Trophoblast cell (in vitro differentiated cells and primary cell): Measurements from ENCODE around the gene FIGNL2.
A peak's percentile ranks its signal among the peaks of the same experiment; 100 is the strongest.

Source experiments
- DNase-seq, 2 donors: peaks; one replicate each; pipeline ENCODE4 v3.0.0-alpha.2; 2016
- H2AFZ ChIP-seq: 2 replicates; pipeline ENCODE4 v1.6.1; 2013; ENCODE audit warnings: low read length, moderate library complexity, mild to moderate bottlenecking; ENCODE audit not compliant: insufficient read depth, poor library complexity
- H2AK5ac ChIP-seq: 2 replicates; pipeline ENCODE4 v1.6.1; 2013; ENCODE audit warnings: mild to moderate bottlenecking, low read length
- H2BK120ac ChIP-seq: 2 replicates; pipeline ENCODE4 v1.6.1; 2013; ENCODE audit warnings: low read length, mild to moderate bottlenecking, moderate library complexity; ENCODE audit not compliant: insufficient read depth, poor library complexity
- H2BK12ac ChIP-seq: 2 replicates; pipeline ENCODE4 v1.6.1; 2013; ENCODE audit warnings: mild to moderate bottlenecking, low read length, moderate library complexity
- H2BK5ac ChIP-seq: 2 replicates; pipeline ENCODE4 v1.6.1; 2013; ENCODE audit warnings: low read length, low read depth, moderate library complexity, mild to moderate bottlenecking; ENCODE audit not compliant: poor library complexity
- H3K14ac ChIP-seq: 2 replicates; pipeline ENCODE4 v1.6.1; 2013; ENCODE audit warnings: mild to moderate bottlenecking, low read length
- H3K18ac ChIP-seq: 2 replicates; pipeline ENCODE4 v1.6.1; 2013; ENCODE audit warnings: mild to moderate bottlenecking, low read length
- H3K23ac ChIP-seq: 2 replicates; pipeline ENCODE4 v1.6.1; 2013; ENCODE audit warnings: low read length
- H3K27ac ChIP-seq: 2 replicates; pipeline ENCODE4 v1.5.1; 2013; ENCODE audit warnings: low read depth, mild to moderate bottlenecking, inconsistent platforms, low read length, moderate library complexity
- H3K27me3 ChIP-seq: 2 replicates; pipeline ENCODE4 v1.6.1; 2013; ENCODE audit warnings: inconsistent platforms, mild to moderate bottlenecking, low read length, moderate library complexity; ENCODE audit not compliant: insufficient read depth
- H3K36me3 ChIP-seq, 2 experiments: 1 replicate in 1 of 2; 2 replicates in 1 of 2; pipeline ENCODE4 v1.6.1; 2013; ENCODE audit warnings: low read length in 2 of 2, mild to moderate bottlenecking in 2 of 2, moderate library complexity in 1 of 2; ENCODE audit not compliant: insufficient read depth in 2 of 2, control insufficient read depth in 1 of 2
- H3K4ac ChIP-seq: 2 replicates; pipeline ENCODE4 v1.6.1; 2013; ENCODE audit warnings: low read depth, mild to moderate bottlenecking, low read length, moderate library complexity
- H3K4me1 ChIP-seq, 2 experiments: 1 replicate in 1 of 2; 2 replicates in 1 of 2; pipeline ENCODE4 v1.6.1; 2013; ENCODE audit warnings: low read length in 2 of 2, mild to moderate bottlenecking in 2 of 2, moderate library complexity in 1 of 2; ENCODE audit not compliant: insufficient read depth in 2 of 2, control insufficient read depth in 1 of 2
- H3K4me2 ChIP-seq: 2 replicates; pipeline ENCODE4 v1.6.1; 2013; ENCODE audit warnings: inconsistent platforms, mild to moderate bottlenecking, low read length, moderate library complexity
- H3K4me3 ChIP-seq: 2 replicates; pipeline ENCODE4 v1.5.1; 2013; ENCODE audit warnings: mild to moderate bottlenecking, low read depth, low read length, inconsistent platforms
- H3K79me1 ChIP-seq: one replicate; pipeline ENCODE4 v1.6.1; 2013; ENCODE audit warnings: low read length
- H3K79me2 ChIP-seq: 2 replicates; pipeline ENCODE4 v1.6.1; 2013; ENCODE audit warnings: low read length, mild to moderate bottlenecking; ENCODE audit not compliant: control insufficient read depth, insufficient read depth, poor library complexity
- H3K9ac ChIP-seq: 2 replicates; pipeline ENCODE4 v1.6.1; 2013; ENCODE audit warnings: mild to moderate bottlenecking, low read length
- H3K9me3 ChIP-seq: 2 replicates; pipeline ENCODE4 v1.6.1; 2013; ENCODE audit warnings: low read depth, mild to moderate bottlenecking, control low read depth, inconsistent platforms, low read length; ENCODE audit not compliant: insufficient read depth
- H4K12ac ChIP-seq: 2 replicates; pipeline ENCODE4 v1.6.1; 2013; ENCODE audit warnings: low read depth, mild to moderate bottlenecking, low read length, moderate library complexity
- H4K8ac ChIP-seq: 2 replicates; pipeline ENCODE4 v1.6.1; 2013; ENCODE audit warnings: low read depth, mild to moderate bottlenecking, low read length, moderate library complexity
- H4K91ac ChIP-seq: one replicate; pipeline ENCODE4 v1.6.1; 2013; ENCODE audit warnings: low read depth, mild to moderate bottlenecking, low read length, moderate library complexity
- WGBS: extraction: QIAGEN DNeasy Blood & Tissue Kit; methylation state at CpG from one replicate; pipeline ENCODE4 v1.1.7; 2013; ENCODE audit warnings: missing lambda C conversion rate; ENCODE audit not compliant: insufficient read length, insufficient coverage; ENCODE audit errors: extremely low coverage; 5-methylcytosine and 5-hydroxymethylcytosine counted together

The FIGNL2 gene

GRCh38 chr12:51777973-51778372 lies 70.5 kb downstream of the FIGNL2 start:
- H3K9me3 ChIP-seq: no peaks in the 10 kb centered on the region
- H2BK120ac ChIP-seq: no peak overlapping the region
- no peaks in the 10 kb centered on the region for H3K79me2 ChIP-seq
- WGBS: no CpG with 5 or more reads among the region's 3 CpGs
- H3K4me1 ChIP-seq: peaks cover 0 to 3% of the 10 kb centered on the region in 2 experiments
- H3K23ac ChIP-seq: no peak overlapping the region
- H3K18ac ChIP-seq: no peak overlapping the region
- no peak overlapping the region for H2BK5ac ChIP-seq
- no peak overlapping the region for H3K14ac ChIP-seq
- H3K79me1 ChIP-seq: no peaks in the 10 kb centered on the region
- H3K4me3 ChIP-seq: no peak overlapping the region
- no peaks in the 10 kb centered on the region for H3K36me3 ChIP-seq
- no peak overlapping the region for H4K8ac ChIP-seq
- H4K91ac ChIP-seq: no peak overlapping the region
- H2AFZ ChIP-seq: no peak overlapping the region
- no peak overlapping the region for H4K12ac ChIP-seq
- no peak overlapping the region for H2AK5ac ChIP-seq
- no peak overlapping the region for H3K4ac ChIP-seq
- H3K27ac ChIP-seq: no peak overlapping the region
- no peak overlapping the region for H2BK12ac ChIP-seq
- no peak overlapping the region for H3K9ac ChIP-seq
- DNase-seq: no peak
- no peaks in the 10 kb centered on the region for H3K27me3 ChIP-seq
- no peak overlapping the region for H3K4me2 ChIP-seq

GRCh38 chr12:51777457-51777856 lies 71.1 kb downstream of the FIGNL2 start:
- Histone ChIP-seq H3K9me3 (no peaks in the 10 kb centered on the region), H2AFZ (no peak overlapping the region), H3K27ac (no peak overlapping the region), H2BK12ac (no peak overlapping the region), H3K27me3 (no peaks in the 10 kb centered on the region), H2BK5ac (no peak overlapping the region), H4K91ac (no peak overlapping the region), H3K79me2 (no peaks in the 10 kb centered on the region), H3K14ac (no peak overlapping the region), H4K8ac (no peak overlapping the region), H4K12ac (no peak overlapping the region), H2BK120ac (no peak overlapping the region), H3K4me3 (no peak overlapping the region), H3K4me1 (peaks cover 0 to 3% of the 10 kb centered on the region in 2 experiments), H3K36me3 (no peaks in the 10 kb centered on the region), H3K9ac (no peak overlapping the region), H3K23ac (no peak overlapping the region), H3K4me2 (no peak overlapping the region), H2AK5ac (no peak overlapping the region), H3K79me1 (no peaks in the 10 kb centered on the region), H3K18ac (no peak overlapping the region), H3K4ac (no peak overlapping the region)
- WGBS: no CpG with 5 or more reads among the region's 2 CpGs
- no peak for DNase-seq

GRCh38 chr12:51774933-51775332 lies 73.6 kb downstream of the FIGNL2 start:
- Histone ChIP-seq H3K36me3 (no peaks in the 10 kb centered on the region), H3K27me3 (no peaks in the 10 kb centered on the region), H2BK12ac (no peak overlapping the region), H4K8ac (no peak overlapping the region), H2BK120ac (no peak overlapping the region), H3K9ac (no peak overlapping the region), H3K79me1 (no peaks in the 10 kb centered on the region), H3K79me2 (no peaks in the 10 kb centered on the region), H3K23ac (no peak overlapping the region), H2AK5ac (no peak overlapping the region), H2BK5ac (no peak overlapping the region), H3K4me2 (no peak overlapping the region), H3K9me3 (peaks cover 2% of the 10 kb centered on the region), H4K91ac (no peak overlapping the region), H3K14ac (no peak overlapping the region), H3K4me3 (no peak overlapping the region), H3K27ac (no peak overlapping the region), H3K18ac (no peak overlapping the region), H2AFZ (no peak overlapping the region), H3K4ac (no peak overlapping the region), H3K4me1 (peaks cover 0 to 3% of the 10 kb centered on the region in 2 experiments), H4K12ac (no peak overlapping the region)
- WGBS: no CpG with 5 or more reads among the region's 2 CpGs
- DNase-seq: no peak

- H3K9me3 ChIP-seq: peaks cover 5% of the 10 kb centered on the region
- peaks cover 2 to 3% of the 10 kb centered on the region in 2 experiments for H3K36me3 ChIP-seq
- H2AK5ac ChIP-seq: no peak overlapping the region
- no peak overlapping the region for H3K4ac ChIP-seq
- no peak overlapping the region for H3K4me3 ChIP-seq
- no peak overlapping the region for H4K91ac ChIP-seq
- no peak overlapping the region for H2BK12ac ChIP-seq
- H2BK120ac ChIP-seq: no peak overlapping the region
- H2BK5ac ChIP-seq: no peak overlapping the region
- DNase-seq: peak in 1 of 2 donors; percentile 13
- H2AFZ ChIP-seq: no peak overlapping the region
- no peaks in the 10 kb centered on the region for H3K79me1 ChIP-seq
- no peak overlapping the region for H3K4me2 ChIP-seq
- WGBS: no CpG with 5 or more reads among the region's 2 CpGs
- H3K27ac ChIP-seq: no peak overlapping the region
- no peaks in the 10 kb centered on the region for H3K79me2 ChIP-seq
- H4K12ac ChIP-seq: no peak overlapping the region
- H4K8ac ChIP-seq: no peak overlapping the region
- no peak overlapping the region for H3K18ac ChIP-seq
- H3K9ac ChIP-seq: no peak overlapping the region
- H3K27me3 ChIP-seq: no peaks in the 10 kb centered on the region
- no peak overlapping the region for H3K23ac ChIP-seq
- no peak overlapping the region for H3K14ac ChIP-seq
- no peaks in the 10 kb centered on the region for H3K4me1 ChIP-seq
Observed at GRCh38 chr12:51773145-51773869, 75.2 kb downstream of the FIGNL2 start.
